Head of caudate nucleus (tissue), 42 donors: Measurements from ENCODE around the gene HMGXB4.
"Not testable (repeated sequence)": the region's sequence is repeated elsewhere in the genome, so short reads cannot be mapped to it uniquely, and the experiment has no call there.

Experiments used
- DNase-seq, 42 donors: peaks; one replicate each; pipeline versions ENCODE4 v3.0.0 to v3.0.0-alpha.2; 2020 to 2021; ENCODE audit warnings: mixed read lengths in 7 of 42
- intact Hi-C: fragments of 100-400 bp; cut with DNase I; formaldehyde crosslinking; loops from one replicate; pipeline ENCODE4 v1.15.0; 2022

Gene HMGXB4

GRCh38 chr22:35257321-35258190 lies at the start of gene HMGXB4:
Gene HMGXB4 (plus strand): TSS chr22:35257493. CDS start chr22:35262391, 4,898 bp downstream.
- intact Hi-C loops: loop anchor here (5.0 kb wide), 1 partner anchor 45 kb away; no protein-coding TSS in a partner anchor
- DNase-seq: peak; percentile 74 to 97 (median 92)

- DNase-seq: no peak
Observed at GRCh38 chr22:35208003-35208402, 49.3 kb upstream of the HMGXB4 start.

GRCh38 chr22:35209203-35209602 lies 48.1 kb upstream of the HMGXB4 start:
- no peak for DNase-seq
- intact Hi-C loops: no loop called here

More at GRCh38 chr22:35208003-35208402, 49.3 kb upstream of the HMGXB4 start:
- intact Hi-C loops: no loop called here

GRCh38 chr22:35212009-35212408 lies 45.3 kb upstream of the HMGXB4 start:
- intact Hi-C loops: no loop called here
- DNase-seq: no peak

GRCh38 chr22:35212996-35213395 lies 44.3 kb upstream of the HMGXB4 start:
- intact Hi-C loops: no loop called here
- DNase-seq: no peak

GRCh38 chr22:35214968-35215367 lies 42.3 kb upstream of the HMGXB4 start:
- intact Hi-C loops: no loop called here
- DNase-seq: no peak

GRCh38 chr22:35215993-35216392 lies 41.3 kb upstream of the HMGXB4 start:
- intact Hi-C loops: no loop called here

GRCh38 chr22:35217527-35217926 lies 39.8 kb upstream of the HMGXB4 start:
- intact Hi-C loops: no loop called here
- no peak for DNase-seq

More at GRCh38 chr22:35215993-35216392, 41.3 kb upstream of the HMGXB4 start:
- no peak for DNase-seq

- no peak for DNase-seq
- intact Hi-C loops: no loop called here
Observed at GRCh38 chr22:35218079-35218478, 39.2 kb upstream of the HMGXB4 start.

- intact Hi-C loops: no loop called here
- peak in 1 of 42 donors; percentile 12 for DNase-seq
Observed at GRCh38 chr22:35219012-35219411, 38.3 kb upstream of the HMGXB4 start.

- DNase-seq: peak in 1 of 42 donors; percentile 17
- intact Hi-C loops: no loop called here
Observed at GRCh38 chr22:35220221-35220620, 37.1 kb upstream of the HMGXB4 start.

GRCh38 chr22:35225010-35225409 lies 32.3 kb upstream of the HMGXB4 start:
- intact Hi-C loops: no loop called here
- no peak for DNase-seq

- intact Hi-C loops: no loop called here
Observed at GRCh38 chr22:35226958-35227647, 30.2 kb upstream of the HMGXB4 start.

GRCh38 chr22:35229865-35230264 lies 27.4 kb upstream of the HMGXB4 start:
- intact Hi-C loops: no loop called here
- no peak for DNase-seq

More at GRCh38 chr22:35226958-35227647, 30.2 kb upstream of the HMGXB4 start:
- DNase-seq: no peak

- no peak for DNase-seq
- intact Hi-C loops: no loop called here
Observed at GRCh38 chr22:35230417-35230816, 26.9 kb upstream of the HMGXB4 start.

GRCh38 chr22:35230839-35231584 lies 26.3 kb upstream of the HMGXB4 start:
- intact Hi-C loops: no loop called here

GRCh38 chr22:35231585-35232084 lies 25.7 kb upstream of the HMGXB4 start:
- peak; percentile 16 to 83 (median 63) for DNase-seq
- intact Hi-C loops: no loop called here

More at GRCh38 chr22:35230839-35231584, 26.3 kb upstream of the HMGXB4 start:
- no peak for DNase-seq

GRCh38 chr22:35238749-35239148 lies 18.5 kb upstream of the HMGXB4 start:
- intact Hi-C loops, DNase-seq: not testable (repeated sequence)

- DNase-seq, intact Hi-C loops: not testable (repeated sequence)
Observed at GRCh38 chr22:35244507-35244906, 12.8 kb upstream of the HMGXB4 start.
